Loucy (cell line): ENCODE results near the gene AFF3.
"Not testable (repeated sequence)": the region's sequence is repeated elsewhere in the genome, so short reads cannot be mapped to it uniquely, and the experiment has no call there.

Experiments
- H2AFZ ChIP-seq: fragments of 200-600 bp; sonication (generic); 2 replicates; pipeline ENCODE4 v1.6.0; 2016; ENCODE audit warnings: antibody characterized with exemption, mild to moderate bottlenecking, low read length, moderate library complexity
- H3F3A ChIP-seq: fragments of 200-600 bp; 2 replicates; pipeline ENCODE4 v1.6.0; 2016; ENCODE audit warnings: antibody characterized with exemption, low read depth, mild to moderate bottlenecking
- H3K27me3 ChIP-seq: fragments of 200-600 bp; sonication (generic); 2 replicates; pipeline ENCODE4 v1.6.1; 2014; ENCODE audit warnings: low read length, mild to moderate bottlenecking; ENCODE audit not compliant: insufficient read depth, poor library complexity, severe bottlenecking
- H3K36me3 ChIP-seq: fragments of 200-600 bp; sonication (generic); 2 replicates; pipeline ENCODE4 v1.6.1; 2016; ENCODE audit warnings: low read length; ENCODE audit not compliant: insufficient read depth
- H3K4me1 ChIP-seq: fragments of 200-600 bp; sonication (generic); 2 replicates; pipeline ENCODE4 v1.5.1; 2014; ENCODE audit warnings: low read length, mild to moderate bottlenecking; ENCODE audit not compliant: insufficient read depth, poor library complexity, severe bottlenecking
- H3K4me2 ChIP-seq: fragments of 200-600 bp; sonication (generic); 2 replicates; pipeline ENCODE4 v1.6.0; 2014; ENCODE audit warnings: antibody characterized with exemption, low read length, low read depth, mild to moderate bottlenecking; ENCODE audit not compliant: poor library complexity, severe bottlenecking
- H3K4me3 ChIP-seq: fragments of 200-600 bp; sonication (generic); 2 replicates; pipeline ENCODE4 v1.5.1; 2014; ENCODE audit warnings: low read length, mild to moderate bottlenecking, mixed read lengths; ENCODE audit not compliant: poor library complexity, severe bottlenecking
- H3K79me2 ChIP-seq: fragments of 200-600 bp; sonication (generic); 2 replicates; pipeline ENCODE4 v1.6.1; 2014; ENCODE audit warnings: low read length; ENCODE audit not compliant: insufficient read depth
- H3K9ac ChIP-seq: fragments of 200-600 bp; sonication (generic); 2 replicates; pipeline ENCODE4 v1.6.0; 2014; ENCODE audit warnings: mild to moderate bottlenecking, low read depth, low read length, moderate library complexity; ENCODE audit not compliant: poor library complexity, severe bottlenecking
- H3K9me2 ChIP-seq: fragments of 200-600 bp; sonication (generic); replicated peaks from 2 replicates; pipeline ENCODE4 v1.6.1; 2016; ENCODE audit warnings: low read depth, low read length, mixed read lengths
- H3K9me3 ChIP-seq: fragments of 200-600 bp; sonication (generic); 2 replicates; pipeline ENCODE4 v1.6.1; 2014; ENCODE audit warnings: mild to moderate bottlenecking, antibody characterized with exemption, low read length, low read depth; ENCODE audit not compliant: insufficient read depth
- H4K20me1 ChIP-seq: fragments of 200-600 bp; sonication (generic); 2 replicates; pipeline ENCODE4 v1.6.0; 2014; ENCODE audit warnings: antibody characterized with exemption, low read length, mild to moderate bottlenecking; ENCODE audit not compliant: insufficient read depth, poor library complexity, severe bottlenecking
- EZH2phosphoT487 ChIP-seq: fragments of 200-600 bp; IDR thresholded peaks from 2 replicates; pipeline ENCODE4 v1.6.1; 2018; ENCODE audit warnings: antibody characterized with exemption, mild to moderate bottlenecking, moderate library complexity, borderline replicate concordance
- TF ChIP-seq, protein P1 (sequence below): fragments of 200-600 bp; sonication (generic); conservative IDR thresholded peaks from 2 replicates; pipeline ENCODE4 v1.5.1; 2014; ENCODE audit warnings: mild to moderate bottlenecking, antibody characterized with exemption, low read length

The AFF3 gene

DNA sequence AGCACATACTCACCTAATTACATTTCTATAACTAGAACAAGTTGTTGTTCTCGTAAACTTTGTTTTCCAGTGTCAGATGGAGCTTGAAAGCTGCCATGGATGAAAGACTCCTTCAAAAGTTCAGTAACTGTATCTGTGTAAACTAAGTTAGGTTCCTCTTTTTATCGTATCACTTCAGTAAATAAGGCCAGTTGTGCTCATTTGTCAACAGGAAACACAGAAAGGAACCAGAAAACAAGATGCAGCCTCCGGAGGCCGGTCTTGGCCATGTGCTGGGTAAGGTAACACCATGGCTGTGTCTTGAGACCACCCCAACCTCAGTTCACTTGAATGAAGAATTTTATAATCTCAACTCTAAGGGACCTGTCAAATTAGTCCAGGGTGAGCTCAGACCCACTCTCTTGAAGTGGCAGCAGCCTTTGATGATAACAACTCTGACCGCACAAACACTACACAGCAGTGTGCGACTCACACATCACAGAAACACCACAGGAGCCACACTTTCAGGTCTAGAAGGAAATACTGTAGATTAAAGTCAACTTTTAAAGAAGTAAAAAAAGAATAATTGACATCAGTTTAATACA is 213.8 kb downstream of the AFF3 start:
- TF ChIP-seq, protein P1, sequence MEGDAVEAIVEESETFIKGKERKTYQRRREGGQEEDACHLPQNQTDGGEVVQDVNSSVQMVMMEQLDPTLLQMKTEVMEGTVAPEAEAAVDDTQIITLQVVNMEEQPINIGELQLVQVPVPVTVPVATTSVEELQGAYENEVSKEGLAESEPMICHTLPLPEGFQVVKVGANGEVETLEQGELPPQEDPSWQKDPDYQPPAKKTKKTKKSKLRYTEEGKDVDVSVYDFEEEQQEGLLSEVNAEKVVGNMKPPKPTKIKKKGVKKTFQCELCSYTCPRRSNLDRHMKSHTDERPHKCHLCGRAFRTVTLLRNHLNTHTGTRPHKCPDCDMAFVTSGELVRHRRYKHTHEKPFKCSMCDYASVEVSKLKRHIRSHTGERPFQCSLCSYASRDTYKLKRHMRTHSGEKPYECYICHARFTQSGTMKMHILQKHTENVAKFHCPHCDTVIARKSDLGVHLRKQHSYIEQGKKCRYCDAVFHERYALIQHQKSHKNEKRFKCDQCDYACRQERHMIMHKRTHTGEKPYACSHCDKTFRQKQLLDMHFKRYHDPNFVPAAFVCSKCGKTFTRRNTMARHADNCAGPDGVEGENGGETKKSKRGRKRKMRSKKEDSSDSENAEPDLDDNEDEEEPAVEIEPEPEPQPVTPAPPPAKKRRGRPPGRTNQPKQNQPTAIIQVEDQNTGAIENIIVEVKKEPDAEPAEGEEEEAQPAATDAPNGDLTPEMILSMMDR: no peak
- Histone ChIP-seq H2AFZ (no peak overlapping the region), H3K9me2 (no peaks in the 10 kb centered on the region), H3K4me1 (no peaks in the 10 kb centered on the region), H3K36me3 (no peaks in the 10 kb centered on the region), H3K9me3 (no peaks in the 10 kb centered on the region), H3K79me2 (no peaks in the 10 kb centered on the region), H3K27me3 (no peaks in the 10 kb centered on the region), H3K4me3 (no peak overlapping the region), H3K4me2 (no peak overlapping the region), H4K20me1 (no peaks in the 10 kb centered on the region), H3F3A (no peaks in the 10 kb centered on the region), H3K9ac (no peak overlapping the region)

DNA sequence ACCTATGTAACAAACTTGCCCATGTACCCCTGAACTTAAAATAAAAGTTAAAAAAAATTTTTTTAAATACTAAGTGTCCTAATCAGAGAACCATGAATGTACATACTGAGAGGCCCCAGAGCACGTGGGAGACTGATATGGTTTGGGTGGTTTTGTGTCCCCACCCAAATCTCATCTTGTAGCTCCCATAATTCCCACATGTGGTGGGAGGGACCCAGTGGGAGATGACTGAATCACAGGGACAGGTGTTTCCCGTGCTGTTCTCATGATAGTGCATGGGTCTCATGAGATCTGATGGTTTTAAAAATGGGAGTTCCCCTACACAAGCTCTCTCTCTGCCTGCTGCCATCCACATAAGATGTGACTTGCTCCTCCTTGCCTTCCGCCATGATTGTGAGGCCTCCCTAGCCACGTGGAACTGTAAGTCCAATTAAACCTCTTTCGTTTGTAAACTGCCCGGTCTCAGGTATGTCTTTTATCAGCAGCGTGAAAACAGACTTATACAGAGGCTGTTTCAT is 214.6 kb downstream of the AFF3 start:
- H3K9me2 ChIP-seq, H3K4me1 ChIP-seq, H4K20me1 ChIP-seq, H3K4me2 ChIP-seq, H3K9ac ChIP-seq, H3K79me2 ChIP-seq, H3K27me3 ChIP-seq, H3K9me3 ChIP-seq, H2AFZ ChIP-seq, H3K36me3 ChIP-seq, H3F3A ChIP-seq, H3K4me3 ChIP-seq: not testable (repeated sequence)

DNA sequence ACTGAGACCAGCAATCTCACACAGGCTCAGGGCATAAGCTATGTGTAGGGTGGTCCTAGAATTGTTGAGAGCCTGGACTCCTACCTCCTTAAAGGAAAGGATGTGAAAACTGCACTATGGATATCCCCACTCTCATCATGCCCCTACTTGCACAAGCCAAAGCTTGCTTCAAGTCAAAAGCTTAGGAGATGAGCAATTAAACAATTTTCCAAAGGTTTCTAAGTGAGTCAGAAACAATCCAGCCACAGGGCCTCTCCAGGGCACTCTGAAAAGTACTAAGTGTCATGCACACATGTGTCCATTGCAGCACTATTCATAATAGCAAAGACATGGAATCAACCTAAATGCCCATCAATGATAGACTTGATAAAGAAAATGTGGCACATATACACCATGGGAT is 215.4 kb downstream of the AFF3 start:
- Histone ChIP-seq H3K4me3 (no peak overlapping the region), H3F3A (no peaks in the 10 kb centered on the region), H2AFZ (no peak overlapping the region), H3K9me2 (no peaks in the 10 kb centered on the region), H3K36me3 (no peaks in the 10 kb centered on the region), H3K4me2 (no peak overlapping the region), H3K27me3 (no peaks in the 10 kb centered on the region), H3K4me1 (no peaks in the 10 kb centered on the region), H4K20me1 (no peaks in the 10 kb centered on the region), H3K79me2 (no peaks in the 10 kb centered on the region), H3K9me3 (no peaks in the 10 kb centered on the region), H3K9ac (no peak overlapping the region)
- no peak for TF ChIP-seq EZH2phosphoT487
- TF ChIP-seq, protein P1: no peak

DNA sequence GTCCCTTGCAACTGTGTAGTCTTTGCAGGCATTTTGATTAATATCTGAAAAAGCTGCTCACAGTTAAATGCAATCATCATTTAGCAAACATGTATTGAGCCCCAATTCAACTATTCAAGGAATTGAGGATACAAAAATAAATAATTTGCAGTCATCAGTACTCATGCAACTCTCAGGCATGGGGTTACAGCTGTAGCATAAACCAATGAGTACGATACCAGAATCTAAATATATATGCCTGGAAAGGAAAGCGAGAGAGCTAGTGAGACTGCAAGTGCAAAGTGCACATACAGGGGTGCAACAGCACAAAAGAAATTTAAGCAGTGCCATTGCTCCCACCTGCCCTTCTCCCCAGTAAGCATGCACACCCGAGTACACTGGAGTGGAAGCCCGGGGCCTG is 216.4 kb downstream of the AFF3 start:
- Histone ChIP-seq H4K20me1 (no peaks in the 10 kb centered on the region), H2AFZ (no peak overlapping the region), H3K79me2 (no peaks in the 10 kb centered on the region), H3K27me3 (no peaks in the 10 kb centered on the region), H3K4me2 (no peak overlapping the region), H3F3A (no peaks in the 10 kb centered on the region), H3K4me1 (no peaks in the 10 kb centered on the region), H3K9me3 (no peaks in the 10 kb centered on the region), H3K4me3 (no peak overlapping the region), H3K9ac (no peak overlapping the region), H3K9me2 (no peaks in the 10 kb centered on the region), H3K36me3 (no peaks in the 10 kb centered on the region)
- TF ChIP-seq EZH2phosphoT487: no peak
- TF ChIP-seq, protein P1: no peak
